K562 (cell line): Measurements from ENCODE around the gene MAK. TPM values are rescaled to one million over a fixed set of nuclear protein-coding genes. Genes with fewer than 3 reads are reported as not detected.

Experiments used
- ATAC-seq: fragments of 200-7000 bp; cut with Tn5 transposase; 3 replicates; pipeline ENCODE4 v1.9.1; 2020; ENCODE audit warnings: moderate library complexity
- BruUV-seq: library from RNA; stranded (reverse); fragments of 400-500 nt; replicated peaks from 2 replicates; lab custom pipeline; 2021; lab: Mats Ljungman, UMichigan
- CTCF ChIA-PET: fragments of 300-600 bp; formaldehyde crosslinking; extraction: SDS; loops from one replicate; lab custom pipeline; 2021; ENCODE audit warnings: low intra/inter-chr PET ratio; lab: Yijun Ruan, JAX
- POLR2A ChIA-PET: fragments of 300-600, 350-650 bp; sonication (Branson Sonifier 250); formaldehyde crosslinking; extraction: SDS; loops from one replicate; lab custom pipeline; 2021; ENCODE audit warnings: antibody characterized with exemption, inconsistent platforms; lab: Yijun Ruan, JAX
- DNase-seq, 4 experiments: peaks; one replicate each; pipeline versions ENCODE4 v3.0.0 to v3.0.0-alpha.2; 2011 to 2018; ENCODE audit warnings: low spot score in 3 of 4, mixed read lengths in 3 of 4; ENCODE audit errors: extremely low read depth in 1 of 4
- FAIRE-seq: peaks from 2 replicates; lab custom pipeline; 2011; peaks lifted over from hg19 to GRCh38; lab: Jason Lieb, UNC
- H2AFZ ChIP-seq: 2 replicates; pipeline ENCODE4 v1.6.0; 2011; ENCODE audit warnings: low read depth, low read length, control low read depth, inconsistent platforms
- H3K27ac ChIP-seq: fragments of 200-600 bp; 3 replicates; pipeline ENCODE4 v1.8.0; 2011; ENCODE audit warnings: low read depth, mild to moderate bottlenecking, control low read depth, inconsistent platforms, low read length, moderate library complexity, mixed read lengths; ENCODE audit errors: extremely low read depth
- H3K27me3 ChIP-seq, 2 experiments: fragments of 300-600 bp in 1 of 2; 2 replicates in 1 of 2; 3 replicates in 1 of 2; pipeline versions ENCODE4 v1.6.0 to v1.8.0; 2011; ENCODE audit warnings: inconsistent platforms in 2 of 2, low read length in 2 of 2, mild to moderate bottlenecking in 1 of 2, mixed read lengths in 1 of 2, moderate library complexity in 1 of 2; ENCODE audit not compliant: control insufficient read depth in 2 of 2, insufficient read depth in 2 of 2
- H3K36me3 ChIP-seq: fragments of 300-600 bp; 3 replicates; pipeline ENCODE4 v1.8.0; 2011; ENCODE audit warnings: mild to moderate bottlenecking, low read length, inconsistent platforms; ENCODE audit not compliant: control insufficient read depth, insufficient read depth
- H3K4me1 ChIP-seq, 2 experiments: fragments of 200-600 bp in 1 of 2; replicated peaks in 1 of 2; 2 replicates in 1 of 2; 3 replicates in 1 of 2; pipeline versions ENCODE4 v1.5.1 to v1.8.0; 2011; ENCODE audit warnings: inconsistent platforms in 2 of 2, low read length in 2 of 2, mild to moderate bottlenecking in 1 of 2, mixed read lengths in 1 of 2, moderate library complexity in 1 of 2; ENCODE audit not compliant: control insufficient read depth in 2 of 2, insufficient read depth in 2 of 2
- H3K4me2 ChIP-seq: 2 replicates; pipeline ENCODE4 v1.6.1; 2011; ENCODE audit warnings: low read length, control low read depth, inconsistent platforms, mixed read lengths; ENCODE audit not compliant: insufficient read depth
- H3K4me3 ChIP-seq: fragments of 200-600 bp; sonication (generic), shearing (Covaris generic); 2 replicates; pipeline ENCODE4 v1.5.1; 2016; ENCODE audit warnings: control low read depth, inconsistent platforms
- H3K79me2 ChIP-seq: fragments of 200-600 bp; 3 replicates; pipeline ENCODE4 v1.8.0; 2011; ENCODE audit warnings: low read length, inconsistent platforms; ENCODE audit not compliant: control insufficient read depth, insufficient read depth
- H3K9ac ChIP-seq, 2 experiments: 2 replicates each; pipeline versions ENCODE4 v1.6.0 to v1.6.1; 2011; ENCODE audit warnings: low read depth in 2 of 2, low read length in 2 of 2, control low read depth in 1 of 2, inconsistent platforms in 1 of 2, mild to moderate bottlenecking in 1 of 2, mixed read lengths in 1 of 2; ENCODE audit not compliant: insufficient read depth in 1 of 2
- H3K9me1 ChIP-seq: one replicate; pipeline ENCODE4 v1.6.0; 2011; ENCODE audit warnings: inconsistent platforms, mild to moderate bottlenecking, low read length, moderate library complexity; ENCODE audit not compliant: control insufficient read depth, insufficient read depth
- H3K9me3 ChIP-seq: replicated peaks from 2 replicates; pipeline ENCODE4 v1.5.1; 2011; ENCODE audit warnings: low read depth, low read length, inconsistent platforms; ENCODE audit not compliant: control insufficient read depth, insufficient read depth
- H4K20me1 ChIP-seq: replicated peaks from 2 replicates; pipeline ENCODE4 v1.6.1; 2011; ENCODE audit warnings: low read length, inconsistent platforms, mixed read lengths; ENCODE audit not compliant: control insufficient read depth, insufficient read depth
- CC2D1A ChIP-seq: fragments of 450-650 bp; IDR thresholded peaks from 2 replicates; pipeline ENCODE4 v1.6.1; 2017; ENCODE audit warnings: mild to moderate bottlenecking
- ETV1 ChIP-seq: fragments of 450-650 bp; conservative IDR thresholded peaks from 2 replicates; pipeline ENCODE4 v1.6.1; 2016; ENCODE audit warnings: missing genetic modification characterization, control low read depth, low read depth, missing compliant biosample characterization
- SMARCE1 ChIP-seq: fragments of 450-650 bp; IDR thresholded peaks from 2 replicates; pipeline ENCODE4 v1.7.1; 2016; ENCODE audit warnings: mild to moderate bottlenecking
- ZNF512 ChIP-seq: IDR thresholded peaks from 2 replicates; pipeline ENCODE4 v1.6.1; 2016; ENCODE audit warnings: missing genetic modification characterization, missing compliant biosample characterization
- WGBS: fragments of 100-300 bp; shearing (Covaris generic); methylation state at CpG from one replicate; pipeline ENCODE4 v1.1.6; 2016; ENCODE audit warnings: low coverage, mixed read lengths; ENCODE audit not compliant: insufficient coverage; ENCODE audit errors: missing lambda C conversion rate; 5-methylcytosine and 5-hydroxymethylcytosine counted together
- in situ Hi-C: fragments of 300-500 bp; cut with MboI; formaldehyde crosslinking; loops from 4 replicates; pipeline ENCODE4 v1.15.0; 2018; ENCODE audit warnings: inconsistent platforms, mixed read lengths
- intact Hi-C: fragments of 100-400 bp; cut with micrococcal nuclease; formaldehyde crosslinking; loops from 2 replicates; pipeline ENCODE4 v1.14.2; 2022
- polyA plus RNA-seq, 8 experiments: library from polyadenylated mRNA; depleted of rRNA in 4 of 8; stranded (reverse) in 5 of 8; unstranded in 3 of 8; fragments of >200 nt; fragmentation: Nextera tagmentation in 2 of 8; fragmentation: Illumina TruSeq in 1 of 8; extraction: Ambion mirVana in 2 of 8; extraction: Trizol in 1 of 8; gene quantifications; 2 replicates each; pipeline versions ENCODE4 v1.2.1 to v1.2.3, GENCODE V29; 2011 to 2014; ENCODE audit warnings: inconsistent platforms in 1 of 8, missing spikeins in 1 of 8
- total RNA-seq, 7 experiments: library from RNA; depleted of rRNA in 6 of 7; stranded (reverse); fragments of >200 nt in 6 of 7; fragmentation: Illumina TruSeq in 2 of 7; extraction: Trizol in 2 of 7; gene quantifications; 2 replicates each; pipeline versions ENCODE4 v1.2.1 to v1.2.3, GENCODE V29; 2011 to 2021; ENCODE audit warnings: low replicate concordance in 1 of 7
- TF ChIP-seq, protein P1 (sequence below): fragments of 450-650 bp; IDR thresholded peaks from 2 replicates; pipeline ENCODE4 v1.6.1; 2016

The MAK gene
- total and polyA plus RNA-seq, 9 of the 15 experiments (the other 6 are each of a cell fraction or from before 2014, with no cell fraction given), result 0.25 to 1.1 (median 0.53) TPM

GRCh38 chr6:10884245-10884972 lies 46.1 kb upstream of the MAK start:
- H3K4me2 ChIP-seq, result no peak overlapping the region
- peaks cover 10 to 14% of the 10 kb centered on the region in 2 experiments for H3K4me1 ChIP-seq
- no peak for DNase-seq
- no peaks in the 10 kb centered on the region for H3K9me1 ChIP-seq
- no TSS peak for BruUV-seq
- peaks cover 24% of the 10 kb centered on the region for H3K79me2 ChIP-seq
- CTCF ChIA-PET, result no interaction called here
- H3K9me3 ChIP-seq, result no peaks in the 10 kb centered on the region
- no peak for ATAC-seq
- intact Hi-C loops (no loop called here), in situ Hi-C loops (no loop called here)
- no peak overlapping the region for H3K27ac ChIP-seq
- 51% methylated on average over 12 of the region's 24 CpGs for WGBS
- peak overlapping the region; percentile 58 for H2AFZ ChIP-seq
- POLR2A ChIA-PET, result interaction anchor here (0.5 kb wide), 1 partner anchor 13 kb away, joined by 3 read pairs; no protein-coding TSS in a partner anchor
- H3K27me3 ChIP-seq, result no peaks in the 10 kb centered on the region
- H3K4me3 ChIP-seq, result no peak overlapping the region
- H3K9ac ChIP-seq, result no peak overlapping the region
- FAIRE-seq, result no peak
- TF ChIP-seq SMARCE1 (no peak), ETV1 (tag) (no peak), CC2D1A (0 out of 2 replicates have a peak, but pooled peaks have one; percentile 18), ZNF512 (peak; percentile 69)
- TF ChIP-seq, protein P1, sequence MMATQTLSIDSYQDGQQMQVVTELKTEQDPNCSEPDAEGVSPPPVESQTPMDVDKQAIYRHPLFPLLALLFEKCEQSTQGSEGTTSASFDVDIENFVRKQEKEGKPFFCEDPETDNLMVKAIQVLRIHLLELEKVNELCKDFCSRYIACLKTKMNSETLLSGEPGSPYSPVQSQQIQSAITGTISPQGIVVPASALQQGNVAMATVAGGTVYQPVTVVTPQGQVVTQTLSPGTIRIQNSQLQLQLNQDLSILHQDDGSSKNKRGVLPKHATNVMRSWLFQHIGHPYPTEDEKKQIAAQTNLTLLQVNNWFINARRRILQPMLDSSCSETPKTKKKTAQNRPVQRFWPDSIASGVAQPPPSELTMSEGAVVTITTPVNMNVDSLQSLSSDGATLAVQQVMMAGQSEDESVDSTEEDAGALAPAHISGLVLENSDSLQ, result peak; percentile 56
- H3K36me3 ChIP-seq, result no peaks in the 10 kb centered on the region
- H4K20me1 ChIP-seq, result no peaks in the 10 kb centered on the region
